Testis (tissue), 2 donors: Measurements from ENCODE around the gene TMEM156.
"Not testable (repeated sequence)": the region's sequence is repeated elsewhere in the genome, so short reads cannot be mapped to it uniquely, and the experiment has no call there.

Experiments
- POLR2A ChIP-seq: fragments of 450-650 bp; IDR thresholded peaks from one replicate; pipeline ENCODE4 v1.6.1; 2017; ENCODE audit warnings: antibody characterized with exemption, mild to moderate bottlenecking, moderate library complexity
- TF ChIP-seq, protein P1 (sequence below), 3 experiments: fragments of 450-650 bp in 2 of 3; fragments of 200-600 bp in 1 of 3; sonication (generic) in 1 of 3; IDR thresholded peaks; one replicate each; pipeline ENCODE4 v1.5.1; 2016 to 2019; ENCODE audit warnings: antibody characterized with exemption in 3 of 3, mild to moderate bottlenecking in 2 of 3, moderate library complexity in 1 of 3

DNA sequence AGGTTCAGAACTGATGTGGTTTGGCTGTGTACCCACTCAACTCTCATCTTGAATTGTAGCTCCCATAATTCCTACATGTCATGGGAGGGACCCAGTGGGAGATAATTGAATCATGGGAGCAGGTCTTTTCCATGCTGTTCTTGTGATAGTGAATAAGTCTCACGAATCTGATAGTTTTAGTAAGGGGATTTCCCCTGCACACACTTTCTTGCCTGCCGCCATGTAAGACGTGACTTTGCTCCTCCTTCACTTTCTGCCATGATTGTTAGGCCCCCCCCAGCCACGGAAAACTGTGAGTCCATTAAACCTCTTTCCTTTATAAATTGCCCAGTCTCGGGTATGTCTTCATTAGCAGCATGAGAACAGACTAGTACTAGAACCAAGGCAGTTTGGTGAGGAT is 73.0 kb downstream of the TMEM156 start:
- TF ChIP-seq, protein P1, sequence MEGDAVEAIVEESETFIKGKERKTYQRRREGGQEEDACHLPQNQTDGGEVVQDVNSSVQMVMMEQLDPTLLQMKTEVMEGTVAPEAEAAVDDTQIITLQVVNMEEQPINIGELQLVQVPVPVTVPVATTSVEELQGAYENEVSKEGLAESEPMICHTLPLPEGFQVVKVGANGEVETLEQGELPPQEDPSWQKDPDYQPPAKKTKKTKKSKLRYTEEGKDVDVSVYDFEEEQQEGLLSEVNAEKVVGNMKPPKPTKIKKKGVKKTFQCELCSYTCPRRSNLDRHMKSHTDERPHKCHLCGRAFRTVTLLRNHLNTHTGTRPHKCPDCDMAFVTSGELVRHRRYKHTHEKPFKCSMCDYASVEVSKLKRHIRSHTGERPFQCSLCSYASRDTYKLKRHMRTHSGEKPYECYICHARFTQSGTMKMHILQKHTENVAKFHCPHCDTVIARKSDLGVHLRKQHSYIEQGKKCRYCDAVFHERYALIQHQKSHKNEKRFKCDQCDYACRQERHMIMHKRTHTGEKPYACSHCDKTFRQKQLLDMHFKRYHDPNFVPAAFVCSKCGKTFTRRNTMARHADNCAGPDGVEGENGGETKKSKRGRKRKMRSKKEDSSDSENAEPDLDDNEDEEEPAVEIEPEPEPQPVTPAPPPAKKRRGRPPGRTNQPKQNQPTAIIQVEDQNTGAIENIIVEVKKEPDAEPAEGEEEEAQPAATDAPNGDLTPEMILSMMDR (IDR thresholded peaks at IDR 0.05): not testable (repeated sequence)
- not testable (repeated sequence) for TF ChIP-seq POLR2A
